HG02610 (cell line): Measurements from ENCODE around the gene SYT15.
"Not testable (repeated sequence)": the region's sequence is repeated elsewhere in the genome, so short reads cannot be mapped to it uniquely, and the experiment has no call there.

ENCODE experiments used
- ATAC-seq: cut with Tn5 transposase; IDR thresholded peaks from one replicate; pipeline ENCODE4 v1.9.1; 2021; ENCODE audit warnings: mild to moderate bottlenecking, moderate library complexity; ENCODE audit not compliant: unreplicated experiment

Gene SYT15

GRCh38 chr10:46588221-46588620 lies 9.3 kb downstream of the SYT15 start:
- not testable (repeated sequence) for ATAC-seq

GRCh38 chr10:46589589-46589988 lies 10.7 kb downstream of the SYT15 start:
- ATAC-seq: not testable (repeated sequence)

GRCh38 chr10:46591053-46591452 lies 12.1 kb downstream of the SYT15 start:
- not testable (repeated sequence) for ATAC-seq

- not testable (repeated sequence) for ATAC-seq
These were observed 14.4 kb downstream of the SYT15 start for GRCh38 chr10:46593307-46593706.

GRCh38 chr10:46594453-46595063 lies 15.6 kb downstream of the SYT15 start:
- not testable (repeated sequence) for ATAC-seq

- not testable (repeated sequence) for ATAC-seq
These were observed 17.6 kb downstream of the SYT15 start for GRCh38 chr10:46596570-46596969.

GRCh38 chr10:46597616-46598246 lies 18.8 kb downstream of the SYT15 start:
- peak; percentile 81 for ATAC-seq

- peak; percentile 72 for ATAC-seq
These were observed 21.6 kb downstream of the SYT15 start for GRCh38 chr10:46600516-46600915.

GRCh38 chr10:46615540-46615939 lies 36.6 kb downstream of the SYT15 start:
- ATAC-seq: not testable (repeated sequence)

GRCh38 chr10:46616227-46616626 lies 37.3 kb downstream of the SYT15 start:
- not testable (repeated sequence) for ATAC-seq

- not testable (repeated sequence) for ATAC-seq
These were observed 38.2 kb downstream of the SYT15 start for GRCh38 chr10:46617134-46617533.

GRCh38 chr10:46617913-46618312 lies 39.0 kb downstream of the SYT15 start:
- ATAC-seq: not testable (repeated sequence)

- ATAC-seq: not testable (repeated sequence)
These were observed 45.1 kb downstream of the SYT15 start for GRCh38 chr10:46623899-46624654.

- ATAC-seq: not testable (repeated sequence)
These were observed 50.9 kb downstream of the SYT15 start for GRCh38 chr10:46629805-46630204.

GRCh38 chr10:46630816-46631215 lies 51.9 kb downstream of the SYT15 start:
- ATAC-seq: not testable (repeated sequence)

- not testable (repeated sequence) for ATAC-seq
These were observed 52.8 kb downstream of the SYT15 start for GRCh38 chr10:46631683-46632082.

GRCh38 chr10:46634698-46635097 lies 55.8 kb downstream of the SYT15 start:
- ATAC-seq: not testable (repeated sequence)

- ATAC-seq: peak; percentile 67
These were observed 56.5 kb downstream of the SYT15 start for GRCh38 chr10:46635364-46635959.

- ATAC-seq: not testable (repeated sequence)
These were observed 61.1 kb downstream of the SYT15 start for GRCh38 chr10:46640005-46640404.
